KOPT-K1 (cell line): Measurements from ENCODE around the gene CHST9.

ENCODE experiments used
- H3K27ac ChIP-seq: fragments of 200-600 bp; sonication (generic); 2 replicates; pipeline ENCODE4 v1.5.1; 2016; ENCODE audit warnings: antibody characterized with exemption, mild to moderate bottlenecking, low read depth, low read length; ENCODE audit not compliant: poor library complexity, severe bottlenecking
- H3K36me3 ChIP-seq: fragments of 200-600 bp; sonication (generic); 2 replicates; pipeline ENCODE4 v1.5.1; 2017; ENCODE audit warnings: antibody characterized with exemption, mild to moderate bottlenecking, low read length, moderate library complexity; ENCODE audit not compliant: insufficient read depth
- H3K9me3 ChIP-seq: fragments of 200-600 bp; sonication (generic); 2 replicates; pipeline ENCODE4 v1.5.1; 2017; ENCODE audit warnings: antibody characterized with exemption, low read length, mild to moderate bottlenecking; ENCODE audit not compliant: insufficient read depth, poor library complexity, severe bottlenecking

CHST9 gene

DNA sequence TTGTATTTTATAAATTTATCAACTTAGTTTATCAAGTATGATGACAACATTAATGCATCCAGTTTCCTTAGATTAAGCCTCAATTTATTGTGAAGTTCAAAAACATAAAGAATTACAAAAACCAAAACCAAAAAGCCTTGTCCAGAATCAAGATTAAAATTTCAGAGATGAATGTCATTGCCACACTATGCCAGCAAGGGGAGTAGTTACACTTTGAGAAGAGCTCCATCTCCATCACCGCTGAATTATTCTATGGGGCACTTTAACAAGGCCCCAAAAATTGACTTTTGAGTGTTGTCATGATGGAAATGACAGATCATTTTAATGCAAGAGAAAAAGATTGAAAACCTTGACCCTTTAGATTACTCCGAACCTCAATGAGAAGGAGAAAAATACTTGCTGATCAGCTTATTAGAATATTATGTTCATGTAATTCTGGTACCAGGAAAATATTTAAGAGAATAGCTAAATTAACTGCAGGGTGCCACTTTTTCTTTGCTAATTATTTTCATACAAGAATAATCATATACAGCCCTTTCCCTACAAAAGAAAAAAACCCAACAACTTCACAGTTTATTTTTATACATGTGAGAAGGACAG is 167.1 kb downstream of the CHST9 start:
- H3K36me3 ChIP-seq: no peaks in the 10 kb centered on the region
- H3K9me3 ChIP-seq: no peaks in the 10 kb centered on the region
- H3K27ac ChIP-seq: no peak overlapping the region

GRCh38 chr18:27014841-27015240 is 170.3 kb downstream of the CHST9 start:
- Histone ChIP-seq H3K9me3 (no peaks in the 10 kb centered on the region), H3K36me3 (no peaks in the 10 kb centered on the region), H3K27ac (no peak overlapping the region)

GRCh38 chr18:27010784-27011183 is 174.3 kb downstream of the CHST9 start:
- H3K36me3 ChIP-seq: no peaks in the 10 kb centered on the region
- no peaks in the 10 kb centered on the region for H3K9me3 ChIP-seq
- H3K27ac ChIP-seq: no peak overlapping the region

DNA sequence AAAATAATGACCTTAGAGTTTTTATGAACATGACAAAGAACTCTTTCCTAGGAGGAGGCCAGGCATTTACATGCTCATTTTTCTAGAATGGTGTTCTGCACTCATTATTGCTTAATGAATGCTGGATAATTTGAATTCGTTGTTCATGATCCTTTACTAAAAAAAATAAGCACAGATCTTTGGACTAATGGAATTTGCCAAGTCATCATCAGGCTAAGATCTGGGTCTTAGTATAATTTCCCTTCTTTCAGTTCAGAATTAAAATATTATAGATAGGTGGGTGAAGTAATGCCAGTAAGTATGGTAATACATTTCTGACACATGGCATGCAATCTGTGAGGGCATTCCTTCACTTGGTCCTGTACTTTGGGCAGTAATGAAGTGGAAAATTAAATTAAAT is 175.8 kb downstream of the CHST9 start:
- Histone ChIP-seq H3K9me3 (no peaks in the 10 kb centered on the region), H3K27ac (no peak overlapping the region), H3K36me3 (no peaks in the 10 kb centered on the region)

DNA sequence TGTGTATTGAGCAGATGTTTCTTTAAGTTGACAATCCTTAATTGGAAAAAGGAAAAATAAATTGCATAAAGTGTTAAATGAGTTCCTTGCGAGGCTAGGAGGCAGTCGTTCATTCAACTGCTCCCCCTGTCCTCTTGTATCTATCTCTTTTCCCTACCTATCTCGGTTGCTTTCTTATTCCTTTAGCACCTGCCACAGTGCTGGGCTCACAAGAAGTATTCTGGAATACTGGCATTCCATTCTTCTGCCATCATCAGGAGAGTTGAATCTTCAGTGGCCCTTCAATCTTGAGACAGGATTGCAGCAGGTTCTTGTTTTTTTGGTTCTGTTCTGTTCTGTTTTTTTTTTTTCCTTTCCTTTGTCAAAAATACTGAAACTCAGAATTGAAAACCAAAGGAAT is 176.5 kb downstream of the CHST9 start:
- H3K27ac ChIP-seq: no peak overlapping the region
- no peaks in the 10 kb centered on the region for H3K36me3 ChIP-seq
- H3K9me3 ChIP-seq: no peaks in the 10 kb centered on the region

GRCh38 chr18:27007880-27008279 is 177.2 kb downstream of the CHST9 start:
- no peaks in the 10 kb centered on the region for H3K36me3 ChIP-seq
- H3K27ac ChIP-seq: no peak overlapping the region
- no peaks in the 10 kb centered on the region for H3K9me3 ChIP-seq

DNA sequence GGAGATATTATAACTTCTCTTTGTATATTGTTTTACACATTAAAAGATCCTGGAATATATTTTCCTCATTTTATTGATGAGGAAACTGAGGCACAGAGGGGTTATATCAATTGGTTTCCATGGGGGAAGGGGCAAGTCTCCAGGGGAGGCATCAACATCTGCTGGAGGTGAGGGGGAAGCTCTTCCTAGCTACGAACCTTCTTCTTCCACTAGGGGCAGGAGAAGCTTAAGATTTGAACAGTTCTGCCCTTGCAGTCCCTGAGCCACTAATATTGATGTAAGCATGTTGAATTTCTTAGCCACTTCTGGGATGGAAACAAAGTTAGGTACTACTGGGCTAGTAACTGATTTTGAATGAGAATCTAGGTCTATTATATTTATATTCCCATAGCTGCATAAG is 179.5 kb downstream of the CHST9 start:
- Histone ChIP-seq H3K9me3 (no peaks in the 10 kb centered on the region), H3K27ac (no peak overlapping the region), H3K36me3 (no peaks in the 10 kb centered on the region)

DNA sequence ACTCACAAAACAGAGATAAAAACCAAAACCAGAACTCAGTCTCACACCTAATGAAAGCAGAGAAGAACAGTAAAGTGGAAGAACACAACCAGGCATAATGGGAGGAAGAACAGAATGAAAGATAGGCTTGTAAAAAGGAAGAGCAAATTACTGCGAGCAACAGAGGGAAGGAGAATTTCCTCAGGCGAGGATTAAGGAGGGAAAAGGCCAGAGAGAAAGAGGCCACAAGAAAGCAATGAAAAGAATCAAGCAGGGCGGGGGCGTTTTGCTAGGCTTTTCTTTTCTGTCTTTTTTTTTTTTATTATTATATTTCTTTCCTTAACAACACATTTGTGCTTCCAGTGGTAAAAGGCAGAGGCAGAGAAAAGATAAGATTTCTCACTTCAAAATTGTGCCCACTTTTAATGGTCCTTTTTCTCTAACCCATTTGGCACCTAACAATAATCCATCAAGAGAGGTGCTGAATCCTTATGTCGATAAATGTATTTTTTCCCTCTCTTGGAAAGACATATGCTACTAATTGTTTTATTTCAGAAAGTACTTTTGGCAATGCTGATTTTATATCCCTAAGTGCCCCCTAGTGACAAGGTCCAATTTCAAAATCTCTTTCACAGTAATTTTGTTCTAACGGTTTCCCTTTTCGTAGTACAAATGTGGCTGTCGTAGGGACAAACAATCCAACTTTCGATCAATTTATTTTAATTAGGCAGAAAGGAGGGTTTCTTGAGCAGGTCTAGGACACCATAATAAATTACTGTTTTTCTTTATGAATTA is 180.9 kb downstream of the CHST9 start:
- no peaks in the 10 kb centered on the region for H3K36me3 ChIP-seq
- H3K27ac ChIP-seq: no peak overlapping the region
- H3K9me3 ChIP-seq: no peaks in the 10 kb centered on the region

- H3K36me3 ChIP-seq: no peaks in the 10 kb centered on the region
- H3K27ac ChIP-seq: no peak overlapping the region
Observed at GRCh38 chr18:26999797-27000196, 185.3 kb downstream of the CHST9 start.

GRCh38 chr18:26993568-26993967 is 191.5 kb downstream of the CHST9 start:
- Histone ChIP-seq H3K27ac (no peak overlapping the region), H3K36me3 (no peaks in the 10 kb centered on the region), H3K9me3 (no peaks in the 10 kb centered on the region)

More at GRCh38 chr18:26999797-27000196, 185.3 kb downstream of the CHST9 start:
- H3K9me3 ChIP-seq: no peaks in the 10 kb centered on the region

DNA sequence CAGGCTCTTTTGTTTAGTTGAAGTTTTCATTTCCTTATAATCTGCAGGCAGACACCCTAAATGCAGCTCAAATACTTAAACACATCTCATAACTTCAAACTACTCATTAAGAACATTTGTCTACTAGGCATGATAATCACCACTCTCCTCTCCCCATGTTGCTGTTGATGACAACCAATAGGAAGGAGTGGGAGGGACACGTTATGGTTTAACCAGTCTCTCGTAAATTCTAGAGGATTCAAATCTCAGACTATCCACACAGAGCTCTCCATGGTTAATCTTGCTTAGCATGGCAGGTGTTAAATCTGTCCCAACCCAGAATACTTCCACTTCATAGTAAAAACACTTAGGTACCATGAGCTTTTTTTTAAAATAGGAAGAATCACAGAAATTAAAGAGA is 192.2 kb downstream of the CHST9 start:
- no peaks in the 10 kb centered on the region for H3K36me3 ChIP-seq
- H3K9me3 ChIP-seq: no peaks in the 10 kb centered on the region
- no peak overlapping the region for H3K27ac ChIP-seq

DNA sequence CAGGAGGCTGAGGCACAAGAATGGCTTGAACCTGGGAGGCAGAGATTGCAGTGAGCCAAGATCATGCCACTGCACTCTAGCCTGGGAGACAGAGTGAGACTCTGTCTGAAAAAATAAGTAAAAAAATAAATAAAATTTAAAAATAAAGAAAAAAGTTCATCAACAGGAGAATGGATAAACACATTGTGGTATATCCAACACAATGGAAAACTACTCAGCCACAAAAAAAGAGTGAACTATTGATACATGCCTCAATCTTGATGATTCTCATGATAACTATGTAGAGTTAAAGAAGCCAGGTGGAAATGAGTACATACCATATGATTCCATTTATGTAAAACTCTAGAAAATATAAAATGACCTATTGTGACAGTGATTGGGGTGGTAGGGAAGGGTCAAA is 195.3 kb downstream of the CHST9 start:
- Histone ChIP-seq H3K9me3 (peaks cover 18% of the 10 kb centered on the region), H3K27ac (no peak overlapping the region), H3K36me3 (no peaks in the 10 kb centered on the region)

DNA sequence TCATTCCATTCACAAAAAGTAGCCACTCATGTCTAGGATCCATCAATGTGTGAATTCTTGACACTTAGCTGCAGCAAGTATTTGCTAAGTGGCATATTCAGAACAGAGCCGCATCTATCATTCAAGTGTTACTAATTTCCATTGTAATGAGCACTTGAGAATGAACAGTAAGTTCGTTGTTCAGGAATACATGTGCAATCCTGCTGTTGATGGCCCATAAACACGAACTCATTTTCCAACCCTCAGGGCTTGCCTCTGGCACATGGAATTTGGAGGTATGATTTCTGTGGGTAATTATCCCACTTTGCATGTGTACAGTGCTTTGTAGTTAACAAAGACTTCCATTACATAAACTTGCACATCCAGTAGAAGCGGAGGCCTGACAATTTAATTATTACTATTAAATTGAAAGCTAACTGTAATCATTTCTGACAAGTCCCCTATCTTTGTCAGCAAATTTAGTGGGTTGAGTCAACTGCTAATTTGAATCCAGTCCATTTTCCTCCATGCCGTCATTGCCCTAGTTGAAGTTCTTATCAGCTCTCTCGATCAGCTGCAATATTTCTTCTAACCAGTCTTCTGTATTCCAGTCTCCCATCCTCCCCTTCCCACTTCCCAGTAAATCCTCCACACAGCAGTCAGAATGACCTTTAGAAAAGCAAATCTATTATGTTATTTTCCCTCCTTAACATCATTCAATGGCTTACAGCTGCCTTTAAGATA is 203.6 kb downstream of the CHST9 start:
- Histone ChIP-seq H3K36me3 (no peaks in the 10 kb centered on the region), H3K27ac (no peak overlapping the region), H3K9me3 (peaks cover 8% of the 10 kb centered on the region)

- Histone ChIP-seq H3K27ac (no peak overlapping the region), H3K36me3 (no peaks in the 10 kb centered on the region), H3K9me3 (no peaks in the 10 kb centered on the region)
Observed at GRCh38 chr18:26978812-26979341, 206.2 kb downstream of the CHST9 start.

GRCh38 chr18:26977781-26978180 is 207.3 kb downstream of the CHST9 start:
- Histone ChIP-seq H3K36me3 (no peaks in the 10 kb centered on the region), H3K27ac (no peak overlapping the region), H3K9me3 (no peaks in the 10 kb centered on the region)
